ENCODE results near the gene ICE2. TPM values are rescaled to one million over a fixed set of nuclear protein-coding genes. Genes with fewer than 3 reads are reported as not detected.

The ICE2 gene
- total and polyA plus RNA-seq, 2 experiments from 2014 or later, result 64.2 to 64.3 TPM

DNA sequence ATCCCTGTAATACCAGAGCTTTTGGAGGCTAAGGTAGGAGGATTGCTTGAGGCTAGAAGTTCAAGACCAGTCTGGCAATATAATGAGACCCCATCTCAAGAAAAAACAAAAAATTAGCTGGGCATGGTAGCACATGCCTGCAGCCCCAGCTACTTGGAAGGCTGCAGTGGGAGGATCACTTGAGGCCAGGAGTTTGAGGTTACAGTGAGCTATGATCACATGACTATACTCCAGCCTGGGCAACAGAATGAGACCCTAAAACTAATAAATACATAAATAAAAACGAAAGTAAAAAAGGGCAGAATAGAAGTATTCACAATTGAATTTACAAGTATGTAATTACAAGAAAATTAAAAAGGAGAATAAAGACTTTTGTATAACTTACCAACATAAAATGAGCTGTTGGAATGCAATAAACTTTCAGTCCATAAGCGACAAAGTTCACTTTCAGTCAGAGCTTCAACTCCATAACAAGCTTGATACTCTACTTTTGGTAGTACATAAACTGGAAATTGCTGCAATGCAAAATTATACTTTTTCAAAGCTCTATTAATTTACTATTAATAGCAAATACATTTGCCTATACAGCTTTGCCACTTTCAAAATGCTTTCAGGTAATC, 36.8 kb downstream of the ICE2 start:
- Mint-ChIP-seq H3K4me3 (no peak overlapping the region), H3K27ac (no peak overlapping the region), H3K4me1 (no peaks in the 10 kb centered on the region), H3K36me3 (ENCODE audit: low read depth) (peaks cover 19% of the 10 kb centered on the region; the same call in 2 of the 3 replicates), H3K27me3 (ENCODE audit: insufficient read depth, low read depth, poor library complexity) (no peaks in the 10 kb centered on the region), H3K9me3 (no peaks in the 10 kb centered on the region)
- no peak overlapping the region for H3K4me2 ChIP-seq
- ATAC-seq (no peak), DNase-seq (ENCODE audit: low spot score) (no peak)
- H3K4me3 ChIP-seq, result no peak overlapping the region
- no peaks in the 10 kb centered on the region; the same call in 1 of the 2 replicates for H3K4me1 ChIP-seq (ENCODE audit: insufficient read depth)
- no peak overlapping the region for H2AFZ ChIP-seq
- H3K79me2 ChIP-seq (replicated peaks; ENCODE audit: insufficient read depth), result no peaks in the 10 kb centered on the region
- H3K27ac ChIP-seq (ENCODE audit: low read depth), result no peak overlapping the region
- no peaks in the 10 kb centered on the region for H3F3A ChIP-seq (replicated peaks; ENCODE audit: low read depth)
- no peaks in the 10 kb centered on the region for H4K20me1 ChIP-seq (replicated peaks; ENCODE audit: insufficient read depth)
- no peaks in the 10 kb centered on the region for H3K9me2 ChIP-seq (ENCODE audit: insufficient read depth)
- TF ChIP-seq CREB1 (CRISPR knock-in tag; IDR thresholded peaks at IDR 0.05; ENCODE audit: low read depth) (no peak), JUNB (IDR thresholded peaks at IDR 0.05; ENCODE audit: unreplicated experiment) (no peak), EZH2 (IDR thresholded peaks at IDR 0.05; ENCODE audit: low read depth, unreplicated experiment) (no peak), NANOG (IDR thresholded peaks at IDR 0.05; ENCODE audit: borderline replicate concordance) (no peak), STAT1 (IDR thresholded peaks at IDR 0.05; ENCODE audit: unreplicated experiment) (no peak), ZNF114 (CRISPR knock-in tag; IDR thresholded peaks at IDR 0.05) (no peak), ZNF331 (CRISPR knock-in tag; IDR thresholded peaks at IDR 0.05; ENCODE audit: low read depth) (no peak), POLR2AphosphoS5 (IDR thresholded peaks at IDR 0.05; ENCODE audit: low read depth) (no peak), EZH2phosphoT487 (IDR thresholded peaks at IDR 0.05; ENCODE audit: unreplicated experiment) (no peak)
- TF ChIP-seq, protein P1, sequence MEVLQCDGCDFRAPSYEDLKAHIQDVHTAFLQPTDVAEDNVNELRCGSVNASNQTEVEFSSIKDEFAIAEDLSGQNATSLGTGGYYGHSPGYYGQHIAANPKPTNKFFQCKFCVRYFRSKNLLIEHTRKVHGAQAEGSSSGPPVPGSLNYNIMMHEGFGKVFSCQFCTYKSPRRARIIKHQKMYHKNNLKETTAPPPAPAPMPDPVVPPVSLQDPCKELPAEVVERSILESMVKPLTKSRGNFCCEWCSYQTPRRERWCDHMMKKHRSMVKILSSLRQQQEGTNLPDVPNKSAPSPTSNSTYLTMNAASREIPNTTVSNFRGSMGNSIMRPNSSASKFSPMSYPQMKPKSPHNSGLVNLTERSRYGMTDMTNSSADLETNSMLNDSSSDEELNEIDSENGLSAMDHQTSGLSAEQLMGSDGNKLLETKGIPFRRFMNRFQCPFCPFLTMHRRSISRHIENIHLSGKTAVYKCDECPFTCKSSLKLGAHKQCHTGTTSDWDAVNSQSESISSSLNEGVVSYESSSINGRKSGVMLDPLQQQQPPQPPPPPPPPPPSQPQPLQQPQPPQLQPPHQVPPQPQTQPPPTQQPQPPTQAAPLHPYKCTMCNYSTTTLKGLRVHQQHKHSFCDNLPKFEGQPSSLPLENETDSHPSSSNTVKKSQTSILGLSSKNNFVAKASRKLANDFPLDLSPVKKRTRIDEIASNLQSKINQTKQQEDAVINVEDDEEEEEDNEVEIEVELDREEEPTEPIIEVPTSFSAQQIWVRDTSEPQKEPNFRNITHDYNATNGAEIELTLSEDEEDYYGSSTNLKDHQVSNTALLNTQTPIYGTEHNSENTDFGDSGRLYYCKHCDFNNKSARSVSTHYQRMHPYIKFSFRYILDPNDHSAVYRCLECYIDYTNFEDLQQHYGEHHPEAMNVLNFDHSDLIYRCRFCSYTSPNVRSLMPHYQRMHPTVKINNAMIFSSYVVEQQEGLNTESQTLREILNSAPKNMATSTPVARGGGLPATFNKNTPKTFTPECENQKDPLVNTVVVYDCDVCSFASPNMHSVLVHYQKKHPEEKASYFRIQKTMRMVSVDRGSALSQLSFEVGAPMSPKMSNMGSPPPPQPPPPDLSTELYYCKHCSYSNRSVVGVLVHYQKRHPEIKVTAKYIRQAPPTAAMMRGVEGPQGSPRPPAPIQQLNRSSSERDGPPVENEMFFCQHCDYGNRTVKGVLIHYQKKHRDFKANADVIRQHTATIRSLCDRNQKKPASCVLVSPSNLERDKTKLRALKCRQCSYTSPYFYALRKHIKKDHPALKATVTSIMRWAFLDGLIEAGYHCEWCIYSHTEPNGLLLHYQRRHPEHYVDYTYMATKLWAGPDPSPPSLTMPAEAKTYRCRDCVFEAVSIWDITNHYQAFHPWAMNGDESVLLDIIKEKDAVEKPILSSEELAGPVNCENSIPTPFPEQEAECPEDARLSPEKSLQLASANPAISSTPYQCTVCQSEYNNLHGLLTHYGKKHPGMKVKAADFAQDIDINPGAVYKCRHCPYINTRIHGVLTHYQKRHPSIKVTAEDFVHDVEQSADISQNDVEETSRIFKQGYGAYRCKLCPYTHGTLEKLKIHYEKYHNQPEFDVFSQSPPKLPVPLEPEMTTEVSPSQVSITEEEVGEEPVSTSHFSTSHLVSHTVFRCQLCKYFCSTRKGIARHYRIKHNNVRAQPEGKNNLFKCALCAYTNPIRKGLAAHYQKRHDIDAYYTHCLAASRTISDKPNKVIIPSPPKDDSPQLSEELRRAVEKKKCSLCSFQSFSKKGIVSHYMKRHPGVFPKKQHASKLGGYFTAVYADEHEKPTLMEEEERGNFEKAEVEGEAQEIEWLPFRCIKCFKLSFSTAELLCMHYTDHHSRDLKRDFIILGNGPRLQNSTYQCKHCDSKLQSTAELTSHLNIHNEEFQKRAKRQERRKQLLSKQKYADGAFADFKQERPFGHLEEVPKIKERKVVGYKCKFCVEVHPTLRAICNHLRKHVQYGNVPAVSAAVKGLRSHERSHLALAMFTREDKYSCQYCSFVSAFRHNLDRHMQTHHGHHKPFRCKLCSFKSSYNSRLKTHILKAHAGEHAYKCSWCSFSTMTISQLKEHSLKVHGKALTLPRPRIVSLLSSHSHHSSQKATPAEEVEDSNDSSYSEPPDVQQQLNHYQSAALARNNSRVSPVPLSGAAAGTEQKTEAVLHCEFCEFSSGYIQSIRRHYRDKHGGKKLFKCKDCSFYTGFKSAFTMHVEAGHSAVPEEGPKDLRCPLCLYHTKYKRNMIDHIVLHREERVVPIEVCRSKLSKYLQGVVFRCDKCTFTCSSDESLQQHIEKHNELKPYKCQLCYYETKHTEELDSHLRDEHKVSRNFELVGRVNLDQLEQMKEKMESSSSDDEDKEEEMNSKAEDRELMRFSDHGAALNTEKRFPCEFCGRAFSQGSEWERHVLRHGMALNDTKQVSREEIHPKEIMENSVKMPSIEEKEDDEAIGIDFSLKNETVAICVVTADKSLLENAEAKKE (CRISPR knock-in tag; IDR thresholded peaks at IDR 0.05), result no peak
- TF ChIP-seq, protein P2, sequence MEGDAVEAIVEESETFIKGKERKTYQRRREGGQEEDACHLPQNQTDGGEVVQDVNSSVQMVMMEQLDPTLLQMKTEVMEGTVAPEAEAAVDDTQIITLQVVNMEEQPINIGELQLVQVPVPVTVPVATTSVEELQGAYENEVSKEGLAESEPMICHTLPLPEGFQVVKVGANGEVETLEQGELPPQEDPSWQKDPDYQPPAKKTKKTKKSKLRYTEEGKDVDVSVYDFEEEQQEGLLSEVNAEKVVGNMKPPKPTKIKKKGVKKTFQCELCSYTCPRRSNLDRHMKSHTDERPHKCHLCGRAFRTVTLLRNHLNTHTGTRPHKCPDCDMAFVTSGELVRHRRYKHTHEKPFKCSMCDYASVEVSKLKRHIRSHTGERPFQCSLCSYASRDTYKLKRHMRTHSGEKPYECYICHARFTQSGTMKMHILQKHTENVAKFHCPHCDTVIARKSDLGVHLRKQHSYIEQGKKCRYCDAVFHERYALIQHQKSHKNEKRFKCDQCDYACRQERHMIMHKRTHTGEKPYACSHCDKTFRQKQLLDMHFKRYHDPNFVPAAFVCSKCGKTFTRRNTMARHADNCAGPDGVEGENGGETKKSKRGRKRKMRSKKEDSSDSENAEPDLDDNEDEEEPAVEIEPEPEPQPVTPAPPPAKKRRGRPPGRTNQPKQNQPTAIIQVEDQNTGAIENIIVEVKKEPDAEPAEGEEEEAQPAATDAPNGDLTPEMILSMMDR (conservative IDR thresholded peaks at IDR 0.05; ENCODE audit: low read depth in 2 of 2), result no peak
- TF ChIP-seq, protein P3, sequence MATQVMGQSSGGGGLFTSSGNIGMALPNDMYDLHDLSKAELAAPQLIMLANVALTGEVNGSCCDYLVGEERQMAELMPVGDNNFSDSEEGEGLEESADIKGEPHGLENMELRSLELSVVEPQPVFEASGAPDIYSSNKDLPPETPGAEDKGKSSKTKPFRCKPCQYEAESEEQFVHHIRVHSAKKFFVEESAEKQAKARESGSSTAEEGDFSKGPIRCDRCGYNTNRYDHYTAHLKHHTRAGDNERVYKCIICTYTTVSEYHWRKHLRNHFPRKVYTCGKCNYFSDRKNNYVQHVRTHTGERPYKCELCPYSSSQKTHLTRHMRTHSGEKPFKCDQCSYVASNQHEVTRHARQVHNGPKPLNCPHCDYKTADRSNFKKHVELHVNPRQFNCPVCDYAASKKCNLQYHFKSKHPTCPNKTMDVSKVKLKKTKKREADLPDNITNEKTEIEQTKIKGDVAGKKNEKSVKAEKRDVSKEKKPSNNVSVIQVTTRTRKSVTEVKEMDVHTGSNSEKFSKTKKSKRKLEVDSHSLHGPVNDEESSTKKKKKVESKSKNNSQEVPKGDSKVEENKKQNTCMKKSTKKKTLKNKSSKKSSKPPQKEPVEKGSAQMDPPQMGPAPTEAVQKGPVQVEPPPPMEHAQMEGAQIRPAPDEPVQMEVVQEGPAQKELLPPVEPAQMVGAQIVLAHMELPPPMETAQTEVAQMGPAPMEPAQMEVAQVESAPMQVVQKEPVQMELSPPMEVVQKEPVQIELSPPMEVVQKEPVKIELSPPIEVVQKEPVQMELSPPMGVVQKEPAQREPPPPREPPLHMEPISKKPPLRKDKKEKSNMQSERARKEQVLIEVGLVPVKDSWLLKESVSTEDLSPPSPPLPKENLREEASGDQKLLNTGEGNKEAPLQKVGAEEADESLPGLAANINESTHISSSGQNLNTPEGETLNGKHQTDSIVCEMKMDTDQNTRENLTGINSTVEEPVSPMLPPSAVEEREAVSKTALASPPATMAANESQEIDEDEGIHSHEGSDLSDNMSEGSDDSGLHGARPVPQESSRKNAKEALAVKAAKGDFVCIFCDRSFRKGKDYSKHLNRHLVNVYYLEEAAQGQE (IDR thresholded peaks at IDR 0.05; ENCODE audit: unreplicated experiment), result no peak
- TF ChIP-seq, protein P4, sequence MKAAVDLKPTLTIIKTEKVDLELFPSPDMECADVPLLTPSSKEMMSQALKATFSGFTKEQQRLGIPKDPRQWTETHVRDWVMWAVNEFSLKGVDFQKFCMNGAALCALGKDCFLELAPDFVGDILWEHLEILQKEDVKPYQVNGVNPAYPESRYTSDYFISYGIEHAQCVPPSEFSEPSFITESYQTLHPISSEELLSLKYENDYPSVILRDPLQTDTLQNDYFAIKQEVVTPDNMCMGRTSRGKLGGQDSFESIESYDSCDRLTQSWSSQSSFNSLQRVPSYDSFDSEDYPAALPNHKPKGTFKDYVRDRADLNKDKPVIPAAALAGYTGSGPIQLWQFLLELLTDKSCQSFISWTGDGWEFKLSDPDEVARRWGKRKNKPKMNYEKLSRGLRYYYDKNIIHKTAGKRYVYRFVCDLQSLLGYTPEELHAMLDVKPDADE (IDR thresholded peaks at IDR 0.05), result no peak
- peaks cover 2% of the 10 kb centered on the region; the same call in 1 of the 2 replicates for H3K36me3 ChIP-seq (ENCODE audit: insufficient read depth)
- no peaks in the 10 kb centered on the region for H3K27me3 ChIP-seq (ENCODE audit: insufficient read depth)

All from GM23338 (cell line).